ENCODE results near the gene CHD6. TPM values are rescaled to one million over a fixed set of nuclear protein-coding genes. Genes with fewer than 3 reads are reported as not detected.

Gene CHD6
- total RNA-seq, 1 experiment from 2014 or later, result 80.5 TPM

GRCh38 chr20:41654292-41654691 lies 36.1 kb upstream of the CHD6 start:
- no peaks in the 10 kb centered on the region for H3K27me3 Mint-ChIP-seq (ENCODE audit: insufficient read depth, unreplicated experiment)
- Histone ChIP-seq H3K4me1 (peaks cover 31% of the 10 kb centered on the region), H3K4me3 (ENCODE audit: low read depth, low read length) (no peak overlapping the region), H3K27me3 (replicated peaks; ENCODE audit: control insufficient read depth, insufficient read depth, low read length) (no peaks in the 10 kb centered on the region), H3K36me3 (ENCODE audit: control insufficient read depth, insufficient read depth, low read length) (no peaks in the 10 kb centered on the region), H3K9me3 (no peaks in the 10 kb centered on the region)
- H3K27ac Mint-ChIP-seq (ENCODE audit: unreplicated experiment), result no peak overlapping the region
- CTCF ChIA-PET, result no interaction called here
- peaks cover 29% of the 10 kb centered on the region for H3K4me1 Mint-ChIP-seq (ENCODE audit: low read depth, unreplicated experiment)
- no TSS peak for BruUV-seq (replicated peaks)
- H3K9me3 Mint-ChIP-seq (ENCODE audit: unreplicated experiment), result peaks cover 9% of the 10 kb centered on the region
- no peak overlapping the region for H3K4me3 Mint-ChIP-seq (ENCODE audit: unreplicated experiment)
- intact Hi-C loops (cut with micrococcal nuclease; ENCODE audit: unreplicated experiment), result loop anchor here (10.0 kb wide), 1 partner anchor 79 kb away; no protein-coding TSS in a partner anchor
- peaks cover 5% of the 10 kb centered on the region for H3K36me3 Mint-ChIP-seq (ENCODE audit: insufficient read depth, unreplicated experiment)
- TF ChIP-seq, protein P1, sequence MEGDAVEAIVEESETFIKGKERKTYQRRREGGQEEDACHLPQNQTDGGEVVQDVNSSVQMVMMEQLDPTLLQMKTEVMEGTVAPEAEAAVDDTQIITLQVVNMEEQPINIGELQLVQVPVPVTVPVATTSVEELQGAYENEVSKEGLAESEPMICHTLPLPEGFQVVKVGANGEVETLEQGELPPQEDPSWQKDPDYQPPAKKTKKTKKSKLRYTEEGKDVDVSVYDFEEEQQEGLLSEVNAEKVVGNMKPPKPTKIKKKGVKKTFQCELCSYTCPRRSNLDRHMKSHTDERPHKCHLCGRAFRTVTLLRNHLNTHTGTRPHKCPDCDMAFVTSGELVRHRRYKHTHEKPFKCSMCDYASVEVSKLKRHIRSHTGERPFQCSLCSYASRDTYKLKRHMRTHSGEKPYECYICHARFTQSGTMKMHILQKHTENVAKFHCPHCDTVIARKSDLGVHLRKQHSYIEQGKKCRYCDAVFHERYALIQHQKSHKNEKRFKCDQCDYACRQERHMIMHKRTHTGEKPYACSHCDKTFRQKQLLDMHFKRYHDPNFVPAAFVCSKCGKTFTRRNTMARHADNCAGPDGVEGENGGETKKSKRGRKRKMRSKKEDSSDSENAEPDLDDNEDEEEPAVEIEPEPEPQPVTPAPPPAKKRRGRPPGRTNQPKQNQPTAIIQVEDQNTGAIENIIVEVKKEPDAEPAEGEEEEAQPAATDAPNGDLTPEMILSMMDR (IDR thresholded peaks at IDR 0.05; ENCODE audit: insufficient read depth in 1 of 2, low read depth in 1 of 2, low read length in 1 of 2, severe bottlenecking in 1 of 2, unreplicated experiment in 1 of 2), result no peak
- POLR2A ChIA-PET, result no interaction called here
- DNase-seq, result no peak

- no peaks in the 10 kb centered on the region for H3K36me3 ChIP-seq (ENCODE audit: control insufficient read depth, insufficient read depth, low read length)
- no peaks in the 10 kb centered on the region for H3K27me3 ChIP-seq (replicated peaks; ENCODE audit: control insufficient read depth, insufficient read depth, low read length)
- intact Hi-C loops (cut with micrococcal nuclease; ENCODE audit: unreplicated experiment), result loop anchor here (1.0 to 10.0 kb wide), 4 partner anchors 32 to 310 kb away; partner anchors contain the start of genes CHD6 and LPIN3
- Mint-ChIP-seq H3K4me3 (ENCODE audit: unreplicated experiment) (peak overlapping the region; percentile 61), H3K4me1 (ENCODE audit: low read depth, unreplicated experiment) (peaks cover 33% of the 10 kb centered on the region), H3K27me3 (ENCODE audit: insufficient read depth, unreplicated experiment) (no peaks in the 10 kb centered on the region), H3K27ac (ENCODE audit: unreplicated experiment) (peak overlapping the region; percentile 23), H3K36me3 (ENCODE audit: insufficient read depth, unreplicated experiment) (peaks cover 5% of the 10 kb centered on the region), H3K9me3 (ENCODE audit: unreplicated experiment) (peaks cover 9% of the 10 kb centered on the region)
- TF ChIP-seq, protein P1 (IDR thresholded peaks at IDR 0.05; ENCODE audit: insufficient read depth in 1 of 2, low read depth in 1 of 2, low read length in 1 of 2, severe bottlenecking in 1 of 2, unreplicated experiment in 1 of 2), result no peak
- no TSS peak for BruUV-seq (replicated peaks)
- H3K4me1 ChIP-seq, result peaks cover 40% of the 10 kb centered on the region
- ChIA-PET CTCF (interaction anchor here (1.4 to 2.6 kb wide), 4 partner anchors 32 to 84 kb away, joined by 6 to 14 read pairs (median 10); partner anchors contain the start of gene CHD6), POLR2A (interaction anchor here (0.6 to 2.0 kb wide), 4 partner anchors 32 to 310 kb away, joined by 3 to 9 read pairs (median 5); partner anchors contain the start of gene CHD6)
- H3K4me3 ChIP-seq (ENCODE audit: low read depth, low read length), result peak overlapping the region; percentile 16
- no peaks in the 10 kb centered on the region for H3K9me3 ChIP-seq
- DNase-seq, result peak; percentile 86 to 92
Observed at GRCh38 chr20:41650231-41650948, 32.2 kb upstream of the CHD6 start.

- Mint-ChIP-seq H3K36me3 (ENCODE audit: insufficient read depth, unreplicated experiment) (peaks cover 5% of the 10 kb centered on the region), H3K4me3 (ENCODE audit: unreplicated experiment) (peak overlapping the region; percentile 61), H3K4me1 (ENCODE audit: low read depth, unreplicated experiment) (peaks cover 33% of the 10 kb centered on the region), H3K27ac (ENCODE audit: unreplicated experiment) (peak overlapping the region; percentile 23), H3K9me3 (ENCODE audit: unreplicated experiment) (peaks cover 9% of the 10 kb centered on the region), H3K27me3 (ENCODE audit: insufficient read depth, unreplicated experiment) (no peaks in the 10 kb centered on the region)
- H3K27me3 ChIP-seq (replicated peaks; ENCODE audit: control insufficient read depth, insufficient read depth, low read length), result no peaks in the 10 kb centered on the region
- H3K4me1 ChIP-seq, result peaks cover 40% of the 10 kb centered on the region
- CTCF ChIA-PET, result interaction anchor here (0.8 to 2.6 kb wide), 4 partner anchors 32 to 85 kb away, joined by 3 to 14 read pairs (median 6); partner anchors contain the start of gene CHD6
- H3K4me3 ChIP-seq (ENCODE audit: low read depth, low read length), result no peak overlapping the region
- peak in 1 of 2 experiments; percentile 35 for DNase-seq
- no TSS peak for BruUV-seq (replicated peaks)
- H3K36me3 ChIP-seq (ENCODE audit: control insufficient read depth, insufficient read depth, low read length), result no peaks in the 10 kb centered on the region
- H3K9me3 ChIP-seq, result no peaks in the 10 kb centered on the region
- intact Hi-C loops (cut with micrococcal nuclease; ENCODE audit: unreplicated experiment), result no loop called here
- POLR2A ChIA-PET, result interaction anchor here (0.6 to 2.0 kb wide), 2 partner anchors 41 to 43 kb away, joined by 3 to 9 read pairs; no protein-coding TSS in a partner anchor
- TF ChIP-seq, protein P1 (IDR thresholded peaks at IDR 0.05; ENCODE audit: insufficient read depth in 1 of 2, low read depth in 1 of 2, low read length in 1 of 2, severe bottlenecking in 1 of 2, unreplicated experiment in 1 of 2), result no peak
Observed at GRCh38 chr20:41649489-41649888, 31.3 kb upstream of the CHD6 start.
